ENCODE results near the gene UBXN7.
"Not testable (repeated sequence)": the region's sequence is repeated elsewhere in the genome, so short reads cannot be mapped to it uniquely, and the experiment has no call there.

UBXN7 gene

GRCh38 chr3:196414469-196414868, 17.8 kb downstream of the UBXN7 start:
- peak; percentile 21 for DNase-seq (ENCODE audit: low read depth)

GRCh38 chr3:196412704-196413103, 19.5 kb downstream of the UBXN7 start:
- DNase-seq (ENCODE audit: low read depth): no peak

- DNase-seq (ENCODE audit: low read depth): no peak
Measured at GRCh38 chr3:196409409-196409808, 22.8 kb downstream of the UBXN7 start.

- no peak for DNase-seq (ENCODE audit: low read depth)
Measured at GRCh38 chr3:196408565-196409300, 23.5 kb downstream of the UBXN7 start.

GRCh38 chr3:196406811-196407470, 25.3 kb downstream of the UBXN7 start:
- peak; percentile 41 for DNase-seq (ENCODE audit: low read depth)

- DNase-seq (ENCODE audit: low read depth): no peak
Measured at GRCh38 chr3:196400331-196400730, 31.9 kb downstream of the UBXN7 start.

- peak; percentile 84 for DNase-seq (ENCODE audit: low read depth)
Measured at GRCh38 chr3:196399485-196399945, 32.7 kb downstream of the UBXN7 start.

GRCh38 chr3:196398782-196399181, 33.4 kb downstream of the UBXN7 start:
- no peak for DNase-seq (ENCODE audit: low read depth)

- no peak for DNase-seq (ENCODE audit: low read depth)
Measured at GRCh38 chr3:196397941-196398340, 34.3 kb downstream of the UBXN7 start.

GRCh38 chr3:196390116-196390515, 42.1 kb downstream of the UBXN7 start:
- DNase-seq (ENCODE audit: low read depth): no peak

- DNase-seq (ENCODE audit: low read depth): no peak
Measured at GRCh38 chr3:196388956-196389355, 43.3 kb downstream of the UBXN7 start.

GRCh38 chr3:196387941-196388340, 44.3 kb downstream of the UBXN7 start:
- DNase-seq (ENCODE audit: low read depth): not testable (repeated sequence)

GRCh38 chr3:196386797-196387196, 45.4 kb downstream of the UBXN7 start:
- not testable (repeated sequence) for DNase-seq (ENCODE audit: low read depth)

GRCh38 chr3:196386034-196386433, 46.2 kb downstream of the UBXN7 start:
- not testable (repeated sequence) for DNase-seq (ENCODE audit: low read depth)

- DNase-seq (ENCODE audit: low read depth): not testable (repeated sequence)
Measured at GRCh38 chr3:196385446-196385845, 46.8 kb downstream of the UBXN7 start.

- DNase-seq (ENCODE audit: low read depth): no peak
Measured at GRCh38 chr3:196378146-196378841, 53.9 kb downstream of the UBXN7 start.

GRCh38 chr3:196377321-196377720, 54.9 kb downstream of the UBXN7 start:
- no peak for DNase-seq (ENCODE audit: low read depth)

GRCh38 chr3:196365736-196366135, 66.5 kb downstream of the UBXN7 start:
- no peak for DNase-seq (ENCODE audit: low read depth)

GRCh38 chr3:196360586-196360985, 71.6 kb downstream of the UBXN7 start:
- no peak for DNase-seq (ENCODE audit: low read depth)

- not testable (repeated sequence) for DNase-seq (ENCODE audit: low read depth)
Measured at GRCh38 chr3:196358540-196358939, 73.7 kb downstream of the UBXN7 start.

- DNase-seq (ENCODE audit: low read depth): no peak
Measured at GRCh38 chr3:196357905-196358304, 74.3 kb downstream of the UBXN7 start.

- no peak for DNase-seq (ENCODE audit: low read depth)
Measured at GRCh38 chr3:196356556-196356955, 75.7 kb downstream of the UBXN7 start.

- no peak for DNase-seq (ENCODE audit: low read depth)
Measured at GRCh38 chr3:196355668-196356067, 76.6 kb downstream of the UBXN7 start.
